Small intestine (tissue), 16 donors: ENCODE results near the gene TMEM63A. TPM values are rescaled to one million over a fixed set of nuclear protein-coding genes. Genes with fewer than 3 reads are reported as not detected.
"Not testable (repeated sequence)": the region's sequence is repeated elsewhere in the genome, so short reads cannot be mapped to it uniquely, and the experiment has no call there.

ENCODE experiments used
- DNase-seq, 2 donors: peaks; one replicate each; pipeline versions ENCODE4 v3.0.0 to v3.0.0-alpha.2; 2013
- FAIRE-seq: peaks from 2 replicates; lab custom pipeline; 2012; peaks lifted over from hg19 to GRCh38; lab: Jason Lieb, UNC
- H3K27ac ChIP-seq, 3 donors: one replicate each; pipeline ENCODE4 v1.5.1; 2013; ENCODE audit warnings: low read length in 2 of 3, mild to moderate bottlenecking in 2 of 3, control low read depth in 1 of 3, inconsistent platforms in 1 of 3, low read depth in 1 of 3, moderate library complexity in 1 of 3
- H3K27me3 ChIP-seq, 3 donors: one replicate each; pipeline ENCODE4 v1.6.1; 2013; ENCODE audit warnings: low read length in 3 of 3, inconsistent platforms in 1 of 3; ENCODE audit not compliant: control insufficient read depth in 3 of 3, insufficient read depth in 3 of 3
- H3K36me3 ChIP-seq, 3 donors: one replicate each; pipeline ENCODE4 v1.6.1; 2013; ENCODE audit warnings: low read length in 3 of 3, inconsistent platforms in 1 of 3, low read depth in 1 of 3, mild to moderate bottlenecking in 1 of 3, moderate library complexity in 1 of 3; ENCODE audit not compliant: control insufficient read depth in 3 of 3, insufficient read depth in 2 of 3
- H3K4me1 ChIP-seq, 3 donors: one replicate each; pipeline ENCODE4 v1.6.1; 2013; ENCODE audit warnings: low read length in 2 of 3, inconsistent platforms in 1 of 3, low read depth in 1 of 3, mild to moderate bottlenecking in 1 of 3, moderate library complexity in 1 of 3; ENCODE audit not compliant: control insufficient read depth in 3 of 3, insufficient read depth in 2 of 3
- H3K4me3 ChIP-seq, 3 donors: one replicate each; pipeline ENCODE4 v1.5.1; 2013; ENCODE audit warnings: low read length in 3 of 3, control low read depth in 1 of 3, inconsistent platforms in 1 of 3, low read depth in 1 of 3, mild to moderate bottlenecking in 1 of 3, moderate library complexity in 1 of 3
- H3K9me3 ChIP-seq, 2 donors: one replicate each; pipeline ENCODE4 v1.6.1; 2013; ENCODE audit warnings: low read depth in 1 of 2, low read length in 1 of 2; ENCODE audit not compliant: control insufficient read depth in 2 of 2, insufficient read depth in 1 of 2
- WGBS, 3 donors: extraction: QIAGEN DNeasy Blood & Tissue Kit; methylation state at CpG; one replicate each; pipeline ENCODE4 v1.1.7; 2013; 5-methylcytosine and 5-hydroxymethylcytosine counted together
- long read RNA-seq, 10 donors: transcript quantifications; one replicate each; lab custom pipeline, GENCODE V29; 2026
- polyA plus RNA-seq, 4 donors: library from polyadenylated mRNA; stranded (reverse) in 3 of 4; unstranded in 1 of 4; fragments of 200-250 nt in 3 of 4; fragments of 120-200 nt in 1 of 4; gene quantifications; one replicate each; pipeline versions ENCODE4 v1.2.1 to v1.2.3, GENCODE V29; 2013
- donor health status: healthy with polysubstance abuse.
- donor health status: control.
- donor health status: control.
- donor health status: Bipolar disorder and iron deficiency.
- donor health status: healthy.

The TMEM63A gene
- 10 to 100 TPM in 3 of 4 donors, 1 to 10 TPM in 1; 5.1 to 99.2 (median 35.0) TPM for polyA plus RNA-seq
- long read RNA-seq, donor 1: 0 reads
- long read RNA-seq, donor 2, full-length matches to known transcripts: 4 of 4 reads
- long read RNA-seq, donor 2, partial matches to known transcripts: 0 of 4 reads
- long read RNA-seq, donor 2, other reads (novel, unspliced or antisense): 0 of 4 reads
- long read RNA-seq, donor 3, partial matches to known transcripts: 11 of 13 reads
- long read RNA-seq, donor 3, other reads (novel, unspliced or antisense): 0 of 13 reads
- long read RNA-seq, donor 4, full-length matches to known transcripts: 1 of 1 reads
- long read RNA-seq, donor 4, partial matches to known transcripts: 0 of 1 reads
- long read RNA-seq, donor 4, other reads (novel, unspliced or antisense): 0 of 1 reads
- long read RNA-seq, donor 5, partial matches to known transcripts: 0 of 2 reads
- long read RNA-seq, donor 5, other reads (novel, unspliced or antisense): 0 of 2 reads
- long read RNA-seq, donor 6, full-length matches to known transcripts: 2 of 2 reads
- long read RNA-seq, donor 6, partial matches to known transcripts: 0 of 2 reads
- long read RNA-seq, donor 6, other reads (novel, unspliced or antisense): 0 of 2 reads
- long read RNA-seq, donor 7: 0 reads
- long read RNA-seq, donor 8, partial matches to known transcripts: 0 of 2 reads
- long read RNA-seq, donor 8, other reads (novel, unspliced or antisense): 0 of 2 reads
- long read RNA-seq, donor 9: 0 reads
- long read RNA-seq, donor 10, full-length matches to known transcripts: 6 of 6 reads
- long read RNA-seq, donor 10, partial matches to known transcripts: 0 of 6 reads
- long read RNA-seq, donor 10, other reads (novel, unspliced or antisense): 0 of 6 reads

DNA sequence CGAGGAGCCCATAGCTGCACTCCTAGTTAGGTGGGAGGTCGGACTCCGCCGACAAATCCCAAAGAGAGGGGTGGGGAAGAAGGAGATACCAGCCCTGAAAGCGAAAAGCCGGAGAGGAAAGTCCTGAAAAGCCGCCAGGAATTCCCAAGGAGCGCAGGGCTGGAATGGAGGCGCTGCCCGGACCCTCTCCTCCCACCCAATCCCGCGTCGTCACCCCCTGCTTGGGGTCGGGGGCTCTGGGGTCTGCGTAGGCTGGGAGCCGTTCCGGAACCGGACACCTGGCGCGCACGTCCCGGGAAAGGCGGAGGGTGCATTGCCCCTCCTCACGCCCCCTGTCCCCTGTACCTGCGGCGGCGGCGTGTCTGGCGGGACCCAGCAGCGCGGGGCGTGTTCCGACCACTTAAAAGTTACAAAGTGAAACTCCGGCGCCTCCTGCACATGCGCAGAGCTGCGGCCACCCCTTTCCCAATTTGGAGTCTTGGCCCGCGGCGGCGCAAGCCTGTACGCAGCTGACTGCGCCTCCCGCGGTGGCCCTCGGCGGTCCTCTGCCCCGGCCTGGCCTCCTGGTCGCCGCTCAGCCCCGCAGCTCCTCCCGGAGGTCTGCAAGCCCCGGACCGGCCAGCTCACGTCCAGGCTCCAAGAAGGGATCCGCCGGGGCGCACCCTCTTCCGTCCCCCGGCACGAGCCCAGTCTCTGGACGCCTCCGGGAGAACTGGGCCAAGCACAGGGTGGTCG is at the start of gene TMEM63A:
Gene TMEM63A (minus strand): TSS at position 422 of the 735 bp plus-strand sequence. CDS start 4,800 bp downstream, outside the sequence.
- Histone ChIP-seq H3K27ac (peak within 1 kb of the TSS; percentile 87 to 99 (median 97)), H3K9me3 (no peaks in the 10 kb centered on the region), H3K4me3 (peak within 1 kb of the TSS; percentile 81 to 98 (median 88)), H3K27me3 (no peaks in the 10 kb centered on the region), H3K4me1 (peaks cover 5 to 53% (median 24%) of the 10 kb centered on the region in 3 donors), H3K36me3 (peaks cover 0 to 32% (median 0%) of the 10 kb centered on the region in 3 donors)
- DNase-seq: peak; percentile 79 to 93
- FAIRE-seq: no peak
- 0 to 1% (median 1%) methylated on average over 48 to 64 of the region's 64 CpGs for WGBS, 3 donors

- WGBS, 3 donors: 64 to 90% (median 66%) methylated on average over 5 of the region's 5 CpGs
- no peak for DNase-seq
These were observed 49.3 kb upstream of the TMEM63A start for GRCh38 chr1:225931270-225932136.

GRCh38 chr1:225930566-225930965 is 48.4 kb upstream of the TMEM63A start:
- Histone ChIP-seq H3K9me3 (no peaks in the 10 kb centered on the region), H3K4me1 (no peaks in the 10 kb centered on the region), H3K4me3 (no peak overlapping the region), H3K36me3 (no peaks in the 10 kb centered on the region), H3K27ac (no peak overlapping the region), H3K27me3 (no peaks in the 10 kb centered on the region)
- FAIRE-seq (no peak), DNase-seq (no peak)
- 95 to 98% (median 98%) methylated on average over 2 of the region's 2 CpGs for WGBS, 3 donors

More at GRCh38 chr1:225931270-225932136, 49.3 kb upstream of the TMEM63A start:
- Histone ChIP-seq H3K4me1 (no peaks in the 10 kb centered on the region), H3K36me3 (no peaks in the 10 kb centered on the region), H3K9me3 (no peaks in the 10 kb centered on the region), H3K27me3 (no peaks in the 10 kb centered on the region), H3K27ac (no peak overlapping the region), H3K4me3 (no peak overlapping the region)
- no peak for FAIRE-seq

DNA sequence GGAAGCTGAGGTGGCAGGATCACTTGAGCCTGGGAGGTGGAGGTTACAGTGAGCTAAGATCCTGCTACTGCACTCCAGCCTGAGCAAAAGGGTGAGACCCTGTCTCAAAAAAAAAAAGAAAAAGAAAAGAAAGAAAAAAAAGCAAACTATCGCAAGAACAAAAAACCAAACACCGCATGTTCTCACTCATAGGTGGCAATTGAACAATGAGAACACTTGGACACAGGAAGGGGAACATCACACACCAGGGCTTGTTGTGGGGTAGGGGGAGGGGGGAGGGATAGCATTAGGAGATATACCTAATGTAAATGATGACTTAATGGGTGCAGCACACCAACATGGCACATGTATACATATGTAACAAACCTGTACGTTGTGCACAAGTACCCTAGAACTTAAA is 47.3 kb upstream of the TMEM63A start:
- not testable (repeated sequence) for DNase-seq, FAIRE-seq, H3K9me3 ChIP-seq

DNA sequence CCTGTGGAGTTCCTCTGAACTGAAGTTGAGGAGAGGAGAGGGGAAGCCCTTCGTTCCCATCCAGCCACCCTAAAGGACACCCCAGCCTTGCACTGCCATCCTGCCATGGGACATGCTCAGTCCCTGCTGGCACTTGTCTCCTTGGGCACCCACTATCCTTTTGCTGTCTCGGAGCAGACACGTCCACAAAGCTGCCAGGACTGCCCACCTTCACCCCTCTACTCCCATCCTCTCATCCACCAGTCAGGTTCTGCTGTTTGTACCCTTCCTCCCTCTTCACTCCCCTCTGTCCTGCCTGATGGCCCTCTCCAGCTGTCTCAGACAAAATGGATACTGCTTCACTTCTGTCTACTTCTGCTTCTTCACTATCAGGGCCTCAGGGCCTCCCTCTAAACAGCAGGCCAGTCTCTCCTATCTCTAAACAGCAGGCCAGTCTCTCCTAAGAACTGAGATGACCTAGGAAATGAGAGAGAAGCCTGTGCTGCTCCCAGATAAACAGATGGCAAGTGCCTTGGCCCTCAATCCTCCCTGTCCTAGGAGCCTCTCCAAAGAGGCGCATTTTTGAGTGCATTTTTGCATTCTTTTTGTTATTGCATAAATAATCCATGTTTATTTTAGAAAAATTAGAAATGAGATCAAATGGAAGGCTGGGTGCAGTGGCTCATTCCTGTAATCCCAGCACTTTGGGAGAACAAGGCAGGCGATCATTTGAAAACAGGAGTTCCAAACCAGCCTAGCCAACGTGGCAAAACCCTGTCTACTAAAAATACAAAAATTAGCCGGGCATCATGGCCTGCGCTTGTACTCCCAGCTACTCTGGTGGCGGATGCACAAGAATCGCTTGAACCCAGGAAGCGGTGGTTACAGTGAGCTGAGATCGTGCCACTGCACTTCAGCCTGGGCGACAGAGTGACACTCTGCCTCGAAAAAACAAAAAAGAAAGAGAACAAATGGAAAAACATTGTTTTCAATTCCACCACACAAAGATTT is 46.3 kb upstream of the TMEM63A start:
- no peaks in the 10 kb centered on the region for H3K36me3 ChIP-seq
- no peak for FAIRE-seq
- H3K4me3 ChIP-seq: no peak overlapping the region
- no peaks in the 10 kb centered on the region for H3K9me3 ChIP-seq
- DNase-seq: no peak
- H3K27ac ChIP-seq: peak overlapping the region in 1 of 3 donors; percentile 18
- H3K4me1 ChIP-seq: peaks cover 0 to 4% (median 0%) of the 10 kb centered on the region in 3 donors
- no peaks in the 10 kb centered on the region for H3K27me3 ChIP-seq
- 76 to 89% (median 89%) methylated on average over 14 of the region's 14 CpGs for WGBS, 3 donors

More for the DNA sequence above, 47.3 kb upstream of the TMEM63A start:
- H3K4me3 ChIP-seq, H3K27me3 ChIP-seq, H3K36me3 ChIP-seq, H3K4me1 ChIP-seq, H3K27ac ChIP-seq: not testable (repeated sequence)
- 94 to 96% (median 96%) methylated on average over 3 of the region's 3 CpGs for WGBS, 3 donors

DNA sequence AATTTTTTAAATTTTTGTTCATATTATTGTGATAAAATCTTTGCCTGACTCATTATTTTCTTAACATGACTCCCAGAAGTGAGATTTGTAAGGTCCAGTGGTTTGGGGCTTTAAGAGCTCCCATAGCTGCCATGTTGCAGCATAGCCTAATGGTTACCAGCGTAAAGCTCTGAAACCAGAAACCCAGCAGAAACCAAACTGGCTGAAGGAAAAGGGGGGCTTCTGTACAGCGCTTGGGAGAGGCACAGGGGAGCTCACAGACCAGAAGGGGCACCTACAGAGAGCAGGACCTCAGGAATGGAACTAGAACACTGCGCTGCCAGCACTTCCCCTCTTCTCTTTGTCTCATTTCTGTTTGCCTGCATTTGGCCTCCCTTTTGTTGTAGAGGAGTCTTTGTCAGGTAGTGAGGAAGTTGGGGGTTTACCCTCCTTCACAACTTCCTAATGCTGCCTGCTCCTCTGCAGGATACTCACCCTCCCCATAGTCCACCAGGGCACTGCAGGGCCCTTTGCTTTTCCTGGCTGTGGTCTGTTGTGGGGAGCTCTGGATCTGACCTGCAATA is 44.5 kb upstream of the TMEM63A start:
- no peaks in the 10 kb centered on the region for H3K9me3 ChIP-seq
- FAIRE-seq: no peak
- WGBS, 3 donors: 86 to 96% (median 96%) methylated on average over 3 of the region's 3 CpGs

More for the DNA sequence above, 44.5 kb upstream of the TMEM63A start:
- Histone ChIP-seq H3K27ac (no peak overlapping the region), H3K36me3 (peaks cover 0 to 12% (median 0%) of the 10 kb centered on the region in 3 donors), H3K4me1 (peaks cover 0 to 13% (median 2%) of the 10 kb centered on the region in 3 donors), H3K4me3 (no peak overlapping the region), H3K27me3 (no peaks in the 10 kb centered on the region)
- DNase-seq: no peak
